IPS DF 4.7 (cell line): Measurements from ENCODE around the gene TMEM63A.
"Not testable (repeated sequence)": the region's sequence is repeated elsewhere in the genome, so short reads cannot be mapped to it uniquely, and the experiment has no call there.

ENCODE experiments used
- DNase-seq: peaks from one replicate; pipeline ENCODE4 v3.0.0-alpha.2; 2013; ENCODE audit warnings: low spot score; ENCODE audit errors: extremely low read depth

The TMEM63A gene

GRCh38 chr1:225820522-225821120, 61.6 kb downstream of the TMEM63A start:
- no peak for DNase-seq

- no peak for DNase-seq
These were observed 62.6 kb downstream of the TMEM63A start for GRCh38 chr1:225819346-225820192.

- no peak for DNase-seq
These were observed 64.0 kb downstream of the TMEM63A start for GRCh38 chr1:225818229-225818628.

GRCh38 chr1:225817611-225818061, 64.5 kb downstream of the TMEM63A start:
- no peak for DNase-seq

- no peak for DNase-seq
These were observed 65.3 kb downstream of the TMEM63A start for GRCh38 chr1:225816643-225817538.

GRCh38 chr1:225815526-225816178, 66.5 kb downstream of the TMEM63A start:
- no peak for DNase-seq

GRCh38 chr1:225815090-225815489, 67.1 kb downstream of the TMEM63A start:
- not testable (repeated sequence) for DNase-seq

GRCh38 chr1:225814381-225814780, 67.8 kb downstream of the TMEM63A start:
- DNase-seq: no peak

GRCh38 chr1:225813214-225813964, 68.8 kb downstream of the TMEM63A start:
- DNase-seq: no peak

GRCh38 chr1:225812488-225813213, 69.5 kb downstream of the TMEM63A start:
- no peak for DNase-seq

GRCh38 chr1:225811622-225812487, 70.3 kb downstream of the TMEM63A start:
- DNase-seq: no peak

- not testable (repeated sequence) for DNase-seq
These were observed 71.3 kb downstream of the TMEM63A start for GRCh38 chr1:225810579-225811538.

GRCh38 chr1:225809842-225810578, 72.2 kb downstream of the TMEM63A start, which contains the start of gene EPHX1:
Gene EPHX1 (plus strand): TSS chr1:225810124. CDS start chr1:225828730, 18,606 bp downstream.
- DNase-seq: no peak

- no peak for DNase-seq
These were observed 74.0 kb downstream of the TMEM63A start for GRCh38 chr1:225808136-225808535.

- DNase-seq: not testable (repeated sequence)
These were observed 75.4 kb downstream of the TMEM63A start for GRCh38 chr1:225806736-225807135.

GRCh38 chr1:225806249-225806648, 75.9 kb downstream of the TMEM63A start:
- DNase-seq: no peak

GRCh38 chr1:225801146-225801545, 81.0 kb downstream of the TMEM63A start:
- DNase-seq: not testable (repeated sequence)
